VCaP (cell line): ENCODE data around the gene MT1HL1.
A peak's percentile ranks its signal among the peaks of the same experiment; 100 is the strongest.

Experiments used
- H3K27ac ChIP-seq: fragments of 450-650 bp; 2 replicates; pipeline ENCODE4 v1.5.1; 2017
- CTCF ChIP-seq: fragments of 450-650 bp; conservative IDR thresholded peaks from 2 replicates; pipeline ENCODE4 v1.5.1; 2017; ENCODE audit warnings: mild to moderate bottlenecking, moderate library complexity

Gene MT1HL1

DNA sequence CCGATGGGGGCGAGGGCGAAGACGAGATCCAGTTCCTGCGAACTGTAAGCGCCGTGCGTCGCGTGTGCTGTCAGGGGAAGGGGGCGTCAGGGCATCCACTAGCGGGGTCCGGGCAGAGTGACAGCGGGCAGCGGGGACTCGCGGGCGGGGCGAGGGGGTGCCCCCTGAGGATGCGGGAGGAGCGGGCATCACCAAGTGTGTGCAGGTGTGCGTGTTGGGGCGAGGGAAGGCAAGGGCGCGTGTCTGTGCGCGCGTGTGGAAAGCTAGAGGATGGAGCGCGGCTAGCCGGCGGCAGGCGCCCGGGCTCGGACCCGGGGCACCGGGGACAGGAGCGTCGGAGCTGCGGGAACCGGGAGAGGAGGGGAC lies 38.3 kb upstream of the MT1HL1 start:
- no peak for TF ChIP-seq CTCF
- no peak overlapping the region for H3K27ac ChIP-seq

GRCh38 chr1:237041795-237042525 lies 37.7 kb upstream of the MT1HL1 start, which contains the start of gene RYR2:
Gene RYR2, plus strand, starts transcription at chr1:237042184. Its CDS starts 338 bp downstream, at chr1:237042522.
- 0 out of 2 replicates have a peak, but pooled peaks have one; percentile 20 for TF ChIP-seq CTCF
- H3K27ac ChIP-seq: no peak within 1 kb of the TSS

GRCh38 chr1:237041461-237041794 lies 37.2 kb upstream of the MT1HL1 start:
- TF ChIP-seq CTCF: no peak
- no peak overlapping the region for H3K27ac ChIP-seq

DNA sequence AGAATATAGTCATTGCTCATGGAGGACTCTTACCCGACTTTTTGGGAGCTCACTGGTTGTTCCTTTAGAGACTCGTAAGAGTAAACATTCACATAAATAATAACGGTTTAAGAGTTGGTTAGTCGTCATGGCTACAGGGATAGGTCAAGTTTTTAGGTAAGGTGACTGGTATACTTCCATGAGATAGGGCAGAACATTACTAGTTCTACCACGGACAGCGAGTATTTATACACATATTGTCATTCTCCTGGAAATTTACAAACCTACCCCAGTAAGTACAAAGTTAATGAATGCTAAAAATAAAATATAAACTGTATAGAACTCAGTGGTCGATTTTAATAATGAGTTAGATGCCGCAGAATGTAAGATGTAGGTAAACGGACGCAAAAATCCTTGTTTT lies 36.6 kb upstream of the MT1HL1 start:
- no peak for TF ChIP-seq CTCF

GRCh38 chr1:237038211-237038610 lies 34.0 kb upstream of the MT1HL1 start:
- H3K27ac ChIP-seq: no peak overlapping the region
- TF ChIP-seq CTCF: no peak

More for the DNA sequence above, 36.6 kb upstream of the MT1HL1 start:
- no peak overlapping the region for H3K27ac ChIP-seq

DNA sequence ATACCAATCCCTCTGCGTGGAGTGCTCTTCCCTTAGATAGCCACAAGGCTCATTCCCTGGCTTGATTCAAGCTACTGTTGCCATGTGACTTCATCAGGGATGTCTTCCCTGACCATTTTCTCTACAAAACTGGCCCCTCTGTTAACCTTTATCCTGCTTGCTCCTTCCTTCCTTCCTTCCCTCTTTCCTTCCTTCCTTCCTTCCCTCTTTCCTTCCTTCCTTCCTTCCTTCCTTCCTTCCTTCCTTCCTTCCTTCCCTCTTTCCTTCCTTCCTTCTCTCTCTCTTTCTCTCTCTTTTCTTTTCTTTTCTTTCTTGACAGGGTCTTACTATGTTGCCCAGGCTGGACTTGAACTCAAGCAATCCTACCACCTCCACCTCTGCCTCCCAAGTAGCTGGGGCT lies 31.5 kb upstream of the MT1HL1 start:
- no peak for TF ChIP-seq CTCF
- no peak overlapping the region for H3K27ac ChIP-seq

GRCh38 chr1:237033804-237034203 lies 29.6 kb upstream of the MT1HL1 start:
- no peak overlapping the region for H3K27ac ChIP-seq
- TF ChIP-seq CTCF: no peak
